Measurements from ENCODE around the gene MYO1F.

DNA sequence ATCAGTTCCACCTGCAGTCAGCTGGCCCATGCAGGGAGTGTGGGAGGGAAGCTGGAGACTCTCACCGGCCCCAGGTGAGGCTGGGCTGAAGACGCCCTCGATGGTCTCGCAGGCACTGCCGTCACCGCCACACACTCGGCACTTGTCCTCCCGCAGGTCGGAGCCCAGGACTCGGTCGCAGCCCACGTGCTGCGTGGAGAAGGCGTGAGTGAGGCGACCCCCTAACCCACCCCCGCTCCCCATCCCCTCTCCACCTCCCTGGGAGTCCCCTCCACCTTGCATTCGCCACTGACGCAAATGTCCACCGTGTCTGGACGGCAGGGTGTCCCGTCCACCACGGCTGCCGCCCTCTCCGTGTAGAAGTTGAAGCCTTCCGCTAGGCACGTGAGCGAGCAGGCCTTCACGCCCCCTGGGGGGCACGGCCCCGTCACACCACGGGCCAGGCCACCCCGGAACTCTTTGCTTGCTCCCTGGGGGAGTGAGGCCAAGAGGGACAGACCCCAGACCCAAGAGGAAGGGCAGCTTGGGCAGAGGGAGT is 12.0 kb upstream of the MYO1F start:
- TF ChIP-seq POLR2A (IDR thresholded peaks at IDR 0.05; ENCODE audit: low read depth, low read length) (no peak), POLR2AphosphoS5 (IDR thresholded peaks at IDR 0.05; ENCODE audit: low read depth, low read length) (no peak)

All from GM12892 (cell line).